T-cell (primary cell): ENCODE data around the gene VKORC1. TPM values are rescaled to one million over a fixed set of nuclear protein-coding genes. Genes with fewer than 3 reads are reported as not detected.

ENCODE experiments used
- ATAC-seq, 4 experiments: fragments of 200-7000 bp in 3 of 4; fragments of 150-1000 bp in 1 of 4; cut with Tn5 transposase; replicated peaks in 1 of 4; 1 replicate in 3 of 4; 2 replicates in 1 of 4; pipeline ENCODE4 v1.10.0; 2021; ENCODE audit warnings: moderate library complexity in 3 of 4, mild to moderate bottlenecking in 2 of 4, moderate number of reproducible peaks in 1 of 4
- CTCF ChIA-PET, 2 donors: fragments of 300-600 bp; sonication (Branson Sonifier 250); formaldehyde crosslinking; loops; one replicate each; lab custom pipeline; 2022; ENCODE audit warnings: antibody characterized with exemption in 2 of 2; lab: Charles Lee
- POLR2A ChIA-PET, 2 donors: fragments of 300-600 bp; sonication (Branson Sonifier 250); formaldehyde crosslinking; loops; one replicate each; lab custom pipeline; 2022; ENCODE audit warnings: antibody characterized with exemption in 2 of 2; lab: Charles Lee
- DNase-seq, 35 experiments: peaks; one replicate each; pipeline versions ENCODE4 v3.0.0 to v3.0.0-alpha.2; 2013 to 2023
- H3K27ac ChIP-seq: one replicate; pipeline ENCODE4 v1.5.1; 2013; ENCODE audit warnings: low read length
- H3K27me3 ChIP-seq, 2 experiments: replicated peaks in 1 of 2; 1 replicate in 1 of 2; 2 replicates in 1 of 2; pipeline versions ENCODE4 v1.6.1 to v1.7.0; 2013; ENCODE audit warnings: low read length in 1 of 2, mixed read lengths in 1 of 2; ENCODE audit not compliant: control insufficient read depth in 2 of 2, insufficient read depth in 2 of 2; ENCODE audit errors: extremely low read depth in 1 of 2
- H3K36me3 ChIP-seq, 2 donors: 1 replicate in 1 of 2; 2 replicates in 1 of 2; pipeline versions ENCODE4 v1.6.1 to v1.7.0; 2013; ENCODE audit warnings: low read length in 1 of 2; ENCODE audit not compliant: control insufficient read depth in 2 of 2, insufficient read depth in 1 of 2; ENCODE audit errors: extremely low read depth in 1 of 2
- H3K4me1 ChIP-seq, 2 experiments: 1 replicate in 1 of 2; 2 replicates in 1 of 2; pipeline versions ENCODE4 v1.6.1 to v1.7.0; 2013; ENCODE audit warnings: low read length in 2 of 2, mixed read lengths in 1 of 2; ENCODE audit not compliant: insufficient read depth in 2 of 2, control insufficient read depth in 1 of 2; ENCODE audit errors: extremely low read depth in 1 of 2
- H3K4me3 ChIP-seq, 2 donors: 1 replicate in 1 of 2; 2 replicates in 1 of 2; pipeline versions ENCODE4 v1.5.1 to v1.7.0; 2013; ENCODE audit warnings: mild to moderate bottlenecking in 2 of 2, low read length in 1 of 2, moderate library complexity in 1 of 2; ENCODE audit not compliant: control insufficient read depth in 1 of 2; ENCODE audit errors: extremely low read depth in 1 of 2
- H3K9me3 ChIP-seq: 2 replicates; pipeline ENCODE4 v1.7.0; 2013
- H3K27ac Mint-ChIP-seq, 2 donors: one replicate each; pipeline ENCODE4 v1.8.0; 2020 to 2021; ENCODE audit warnings: mild to moderate bottlenecking in 2 of 2, mixed read lengths in 2 of 2
- H3K27me3 Mint-ChIP-seq, 2 donors: one replicate each; pipeline ENCODE4 v1.8.0; 2021 to 2022; ENCODE audit warnings: mixed read lengths in 2 of 2
- H3K36me3 Mint-ChIP-seq: one replicate; pipeline ENCODE4 v1.8.0; 2021; ENCODE audit warnings: mixed read lengths
- H3K4me1 Mint-ChIP-seq, 3 donors: one replicate each; pipeline ENCODE4 v1.8.0; 2020 to 2022; ENCODE audit warnings: mixed read lengths in 3 of 3, mild to moderate bottlenecking in 1 of 3
- H3K4me3 Mint-ChIP-seq, 3 donors: one replicate each; pipeline ENCODE4 v1.8.0; 2020 to 2022; ENCODE audit warnings: mild to moderate bottlenecking in 3 of 3, mixed read lengths in 3 of 3, moderate library complexity in 3 of 3
- H3K9me3 Mint-ChIP-seq, 3 donors: one replicate each; pipeline ENCODE4 v1.8.0; 2020 to 2022; ENCODE audit warnings: mixed read lengths in 3 of 3
- WGBS: methylation state at CpG from one replicate; pipeline ENCODE4 v1.1.5; 2013; ENCODE audit warnings: missing lambda C conversion rate; ENCODE audit not compliant: insufficient coverage; 5-methylcytosine and 5-hydroxymethylcytosine counted together
- total RNA-seq, 35 experiments: library from RNA in 6 of 35; stranded (reverse) in 6 of 35; fragments of 120-200 nt in 1 of 35; gene quantifications; one replicate each; pipeline versions ENCODE4 v1.2.1 to v1.2.4 and lab custom pipeline; 2013 to 2026

Gene VKORC1
- total RNA-seq, 5 donors from 2014 or later (not counting 1 experiment from before 2014, with no cell fraction given), result 31.8 to 66.4 (median 56.9) TPM

- no peak for ATAC-seq
- ChIA-PET CTCF (interaction anchor here in 1 of 2 donors (0.6 kb wide), 1 partner anchor 11 kb away, joined by 5 read pairs; no protein-coding TSS in a partner anchor), POLR2A (no interaction called here)
- no peaks in the 10 kb centered on the region for H3K9me3 Mint-ChIP-seq
- peaks cover 20% of the 10 kb centered on the region for H3K36me3 Mint-ChIP-seq
- Histone ChIP-seq H3K36me3 (peaks cover 12 to 39% of the 10 kb centered on the region in 2 donors), H3K4me3 (no peak overlapping the region), H3K9me3 (no peaks in the 10 kb centered on the region), H3K27ac (no peak overlapping the region), H3K4me1 (peaks cover 6 to 24% of the 10 kb centered on the region in 2 experiments), H3K27me3 (no peaks in the 10 kb centered on the region)
- H3K4me1 Mint-ChIP-seq, result peaks cover 15 to 26% (median 20%) of the 10 kb centered on the region in 3 donors
- H3K27me3 Mint-ChIP-seq, result no peaks in the 10 kb centered on the region
- peak overlapping the region in 1 of 2 donors; percentile 64 for H3K27ac Mint-ChIP-seq
- 100% methylated on average over 2 of the region's 8 CpGs for WGBS
- no peak for DNase-seq
- no peak overlapping the region for H3K4me3 Mint-ChIP-seq
Observed at GRCh38 chr16:31114468-31114867, 19.9 kb upstream of the VKORC1 start.

GRCh38 chr16:31113121-31114120, 18.8 kb upstream of the VKORC1 start:
- peaks cover 6 to 19% (median 15%) of the 10 kb centered on the region in 3 donors for H3K4me1 Mint-ChIP-seq
- H3K27me3 Mint-ChIP-seq, result no peaks in the 10 kb centered on the region
- no peak overlapping the region for H3K27ac ChIP-seq
- ChIA-PET CTCF (interaction anchor here in 1 of 2 donors (0.6 kb wide), 1 partner anchor 10 kb away, joined by 5 read pairs; no protein-coding TSS in a partner anchor), POLR2A (interaction anchor here in 1 of 2 donors (0.6 kb wide), 1 partner anchor 22 kb away, joined by 3 read pairs; the partner anchor contains the start of gene PRSS8)
- H3K9me3 Mint-ChIP-seq, result no peaks in the 10 kb centered on the region
- peak overlapping the region in 1 of 3 donors; percentile 9 for H3K4me3 Mint-ChIP-seq
- peaks cover 20% of the 10 kb centered on the region for H3K36me3 Mint-ChIP-seq
- H3K4me3 ChIP-seq, result no peak overlapping the region
- H3K27me3 ChIP-seq, result no peaks in the 10 kb centered on the region
- H3K4me1 ChIP-seq, result peaks cover 9 to 24% of the 10 kb centered on the region in 2 experiments
- H3K27ac Mint-ChIP-seq, result peak overlapping the region in 1 of 2 donors; percentile 68
- no peaks in the 10 kb centered on the region for H3K9me3 ChIP-seq
- H3K36me3 ChIP-seq, result peaks cover 12 to 31% of the 10 kb centered on the region in 2 donors
- ATAC-seq, result no peak
- WGBS, result 63% methylated on average over 2 of the region's 5 CpGs
- no peak for DNase-seq

- no peak overlapping the region for H3K4me3 Mint-ChIP-seq
- H3K27ac ChIP-seq, result no peak overlapping the region
- peaks cover 20% of the 10 kb centered on the region for H3K36me3 Mint-ChIP-seq
- H3K27ac Mint-ChIP-seq, result peak overlapping the region in 1 of 2 donors; percentile 11
- no peak for ATAC-seq
- no peaks in the 10 kb centered on the region for H3K9me3 Mint-ChIP-seq
- no peaks in the 10 kb centered on the region for H3K27me3 Mint-ChIP-seq
- DNase-seq, result no peak
- H3K36me3 ChIP-seq, result peaks cover 12 to 31% of the 10 kb centered on the region in 2 donors
- CTCF ChIA-PET, result no interaction called here
- H3K27me3 ChIP-seq, result no peaks in the 10 kb centered on the region
- H3K4me1 Mint-ChIP-seq, result peaks cover 5 to 17% (median 14%) of the 10 kb centered on the region in 3 donors
- POLR2A ChIA-PET, result no interaction called here
- H3K4me3 ChIP-seq, result no peak overlapping the region
- WGBS, result 86% methylated on average over 1 of the region's 2 CpGs
- peaks cover 4 to 23% of the 10 kb centered on the region in 2 experiments for H3K4me1 ChIP-seq
- H3K9me3 ChIP-seq, result no peaks in the 10 kb centered on the region
Observed at GRCh38 chr16:31112711-31113110, 18.1 kb upstream of the VKORC1 start.

- H3K27ac Mint-ChIP-seq, result no peak overlapping the region
- peaks cover 9 to 18% (median 14%) of the 10 kb centered on the region in 3 donors for H3K4me1 Mint-ChIP-seq
- no peak for ATAC-seq
- DNase-seq, result no peak
- H3K4me3 Mint-ChIP-seq, result no peak overlapping the region
- Histone ChIP-seq H3K4me3 (no peak overlapping the region), H3K36me3 (peaks cover 12 to 31% of the 10 kb centered on the region in 2 donors), H3K9me3 (no peaks in the 10 kb centered on the region), H3K27me3 (no peaks in the 10 kb centered on the region), H3K27ac (no peak overlapping the region), H3K4me1 (peaks cover 4 to 25% of the 10 kb centered on the region in 2 experiments)
- POLR2A ChIA-PET, result no interaction called here
- H3K36me3 Mint-ChIP-seq, result peaks cover 20% of the 10 kb centered on the region
- WGBS, result 97% methylated on average over 20 of the region's 23 CpGs
- no peaks in the 10 kb centered on the region for H3K27me3 Mint-ChIP-seq
- no peaks in the 10 kb centered on the region for H3K9me3 Mint-ChIP-seq
- CTCF ChIA-PET, result interaction anchor here in 1 of 2 donors (0.5 kb wide), 1 partner anchor 26 kb away, joined by 4 read pairs; no protein-coding TSS in a partner anchor
Observed at GRCh38 chr16:31111881-31112466, 17.4 kb upstream of the VKORC1 start.

GRCh38 chr16:31110106-31111034, 15.8 kb upstream of the VKORC1 start:
- ATAC-seq, result no peak
- Histone ChIP-seq H3K4me1 (peaks cover 4 to 24% of the 10 kb centered on the region in 2 experiments), H3K36me3 (peaks cover 12 to 31% of the 10 kb centered on the region in 2 donors), H3K9me3 (no peaks in the 10 kb centered on the region), H3K4me3 (no peak overlapping the region), H3K27me3 (no peaks in the 10 kb centered on the region), H3K27ac (no peak overlapping the region)
- CTCF ChIA-PET, result no interaction called here
- Mint-ChIP-seq H3K27ac (peak overlapping the region in 1 of 2 donors; percentile 53), H3K27me3 (no peaks in the 10 kb centered on the region), H3K4me3 (peak overlapping the region; percentile 45 to 80 (median 72)), H3K4me1 (peaks cover 14 to 21% (median 17%) of the 10 kb centered on the region in 3 donors), H3K36me3 (peaks cover 20% of the 10 kb centered on the region), H3K9me3 (no peaks in the 10 kb centered on the region)
- 91% methylated on average over 23 of the region's 26 CpGs for WGBS
- DNase-seq, result no peak
- POLR2A ChIA-PET, result no interaction called here
